Activated CD4-positive, CD25-positive, alpha-beta regulatory T cell treated with anti-CD3 and anti-CD28 coated beads, Interleukin-2, amount 50 U/mL, for 16 hours (primary cell): Measurements from ENCODE around the gene ESAM.
A peak's percentile ranks its signal among the peaks of the same experiment; 100 is the strongest.
"Not testable (repeated sequence)": the region's sequence is repeated elsewhere in the genome, so short reads cannot be mapped to it uniquely, and the experiment has no call there.

ENCODE experiments used
- DNase-seq: peaks from one replicate; pipeline ENCODE4 v3.0.0-alpha.2; 2020; ENCODE audit warnings: low read depth, low spot score

ESAM gene

GRCh38 chr11:124776865-124777645, 15.0 kb upstream of the ESAM start:
- no peak for DNase-seq

DNA sequence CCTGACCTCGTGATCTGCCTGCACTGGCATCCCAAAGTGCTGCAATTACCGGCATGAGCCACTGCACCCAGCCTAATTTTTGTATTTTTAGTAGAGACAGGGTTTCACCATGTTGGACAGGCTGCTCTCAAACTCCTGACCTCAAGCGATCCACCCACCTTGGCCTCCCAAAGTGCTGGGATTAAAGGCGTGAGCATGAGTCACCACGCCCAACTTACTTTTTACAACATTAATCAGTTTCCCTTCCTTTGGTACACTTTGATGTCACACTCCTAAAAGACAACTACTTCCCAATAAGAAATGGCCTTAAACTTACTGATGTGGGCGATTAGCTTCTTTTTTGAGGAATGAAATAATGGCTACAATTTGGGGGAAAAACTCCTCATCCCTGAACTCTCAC, 8.9 kb upstream of the ESAM start:
- DNase-seq: not testable (repeated sequence)

DNA sequence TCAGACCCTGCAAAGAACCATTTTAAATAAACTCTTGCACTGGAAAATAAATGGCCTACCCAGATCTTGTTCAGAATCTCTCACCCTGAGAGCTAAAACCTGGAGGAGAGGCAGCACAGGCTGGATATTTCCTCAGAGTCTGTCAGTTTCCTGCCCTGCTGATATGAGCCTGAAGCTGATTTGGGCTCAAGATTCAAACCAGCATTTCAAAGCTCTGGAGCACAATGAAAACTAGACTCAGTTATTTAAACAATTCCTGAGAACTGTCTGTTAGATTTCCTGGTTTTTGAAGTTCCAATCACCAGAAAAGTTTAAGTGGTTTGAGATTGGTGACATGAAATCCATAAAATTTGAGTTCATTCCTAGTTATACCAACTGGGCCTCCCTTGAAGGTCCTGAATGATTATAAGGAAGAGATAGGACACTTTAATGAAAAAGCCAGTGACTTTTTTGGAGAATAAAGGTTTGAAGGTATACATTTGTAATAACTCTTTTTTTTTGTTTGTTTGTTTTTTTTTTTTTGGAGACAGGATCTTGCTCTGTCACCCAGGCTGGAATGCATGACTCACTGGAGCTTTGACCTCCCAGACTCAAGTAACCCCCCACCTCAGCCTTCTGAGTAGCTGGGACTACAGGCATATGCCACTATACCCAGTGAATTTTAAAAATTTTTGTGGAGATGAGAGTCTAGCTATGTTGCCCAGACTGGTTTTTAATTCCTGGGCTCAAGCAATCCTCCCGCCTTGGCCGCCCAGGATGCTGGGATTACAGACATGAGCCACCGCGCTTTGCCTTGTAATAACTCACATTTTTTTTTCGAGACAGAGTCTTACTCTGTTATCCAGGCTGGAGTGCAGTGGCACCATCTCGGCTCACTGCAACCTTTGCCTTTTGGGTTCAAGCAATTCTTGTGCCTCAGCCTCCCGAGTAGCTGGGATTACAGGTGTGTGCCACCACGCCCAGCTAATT, 8.0 kb upstream of the ESAM start:
- DNase-seq: no peak

DNA sequence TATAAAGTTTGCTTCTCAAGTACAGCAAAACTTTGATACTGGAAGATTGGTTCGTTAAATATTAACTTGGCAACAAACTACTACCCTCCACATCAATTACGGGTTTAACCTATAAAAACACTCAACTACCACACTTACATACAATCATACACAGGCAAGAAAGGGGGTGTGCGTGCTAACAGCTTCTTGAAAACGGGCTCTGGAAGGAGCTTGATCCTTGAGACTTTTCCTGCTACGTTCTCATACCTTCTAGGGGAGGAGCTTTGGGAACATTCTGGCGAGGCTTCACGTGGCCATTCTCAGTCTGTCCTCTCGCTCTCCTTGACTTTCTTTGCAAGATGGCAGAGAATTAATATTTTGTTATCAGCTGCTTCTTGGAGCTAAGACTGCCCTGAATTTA, 6.8 kb upstream of the ESAM start:
- no peak for DNase-seq

DNA sequence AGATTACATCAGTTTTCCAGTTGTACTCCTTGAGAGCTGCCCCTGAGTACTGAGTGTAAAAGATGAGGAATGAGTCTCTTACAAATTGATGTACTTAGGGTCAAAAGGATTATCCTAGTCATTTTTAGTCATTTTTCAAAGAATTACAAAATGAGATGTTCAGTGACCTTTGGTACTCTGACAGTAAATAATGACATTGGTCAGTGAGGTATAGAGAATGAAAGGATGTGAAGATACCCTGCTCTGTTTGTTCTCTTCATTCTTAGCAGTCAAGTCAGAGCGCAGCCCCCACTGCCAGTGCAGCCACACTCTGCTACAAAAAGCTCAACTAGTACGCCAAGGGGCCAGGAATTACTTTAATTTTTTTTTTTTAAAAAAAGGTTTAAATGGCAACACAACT, 4.1 kb upstream of the ESAM start:
- no peak for DNase-seq

DNA sequence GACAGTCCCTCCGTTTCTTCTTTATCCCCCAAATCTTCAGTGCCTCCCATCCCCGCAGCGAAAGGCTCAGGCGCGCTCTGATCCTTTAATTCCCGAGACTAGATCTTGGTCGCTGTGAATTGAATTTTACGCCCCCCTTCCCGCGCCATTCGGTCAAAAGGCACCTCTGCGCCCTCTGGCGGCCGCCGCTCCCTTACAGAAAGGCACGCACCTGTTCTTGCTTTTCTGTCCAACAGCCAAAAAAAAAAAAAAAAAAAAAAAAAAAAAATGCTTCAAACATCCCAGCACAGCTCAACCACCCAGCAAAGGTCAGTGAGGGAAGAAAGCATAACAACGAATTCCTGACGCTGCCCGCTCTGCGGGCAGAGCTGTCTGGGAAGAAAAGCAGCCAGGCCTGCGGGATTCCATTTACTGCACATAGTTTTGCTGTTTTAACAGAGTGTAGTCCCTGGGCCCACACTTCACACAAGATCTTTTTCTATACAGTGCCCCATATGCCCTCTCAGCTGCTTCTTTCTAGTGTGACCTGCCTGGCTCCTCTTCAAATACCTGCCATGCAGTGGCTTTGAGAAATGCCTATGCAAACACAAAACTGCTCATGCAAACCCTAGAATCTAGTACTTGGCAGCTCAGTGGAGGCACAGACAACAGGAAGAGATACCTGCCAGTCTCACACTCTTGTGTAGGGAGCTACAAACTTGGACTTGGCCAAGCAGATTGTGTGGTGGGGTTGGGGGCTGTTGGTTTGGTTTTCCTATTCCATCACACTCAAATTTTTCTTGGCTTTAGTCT, 1.3 kb upstream of the ESAM start:
- DNase-seq: peak; percentile 76

GRCh38 chr11:124762624-124763155, 600 bp upstream of the ESAM start:
- no peak for DNase-seq

DNA sequence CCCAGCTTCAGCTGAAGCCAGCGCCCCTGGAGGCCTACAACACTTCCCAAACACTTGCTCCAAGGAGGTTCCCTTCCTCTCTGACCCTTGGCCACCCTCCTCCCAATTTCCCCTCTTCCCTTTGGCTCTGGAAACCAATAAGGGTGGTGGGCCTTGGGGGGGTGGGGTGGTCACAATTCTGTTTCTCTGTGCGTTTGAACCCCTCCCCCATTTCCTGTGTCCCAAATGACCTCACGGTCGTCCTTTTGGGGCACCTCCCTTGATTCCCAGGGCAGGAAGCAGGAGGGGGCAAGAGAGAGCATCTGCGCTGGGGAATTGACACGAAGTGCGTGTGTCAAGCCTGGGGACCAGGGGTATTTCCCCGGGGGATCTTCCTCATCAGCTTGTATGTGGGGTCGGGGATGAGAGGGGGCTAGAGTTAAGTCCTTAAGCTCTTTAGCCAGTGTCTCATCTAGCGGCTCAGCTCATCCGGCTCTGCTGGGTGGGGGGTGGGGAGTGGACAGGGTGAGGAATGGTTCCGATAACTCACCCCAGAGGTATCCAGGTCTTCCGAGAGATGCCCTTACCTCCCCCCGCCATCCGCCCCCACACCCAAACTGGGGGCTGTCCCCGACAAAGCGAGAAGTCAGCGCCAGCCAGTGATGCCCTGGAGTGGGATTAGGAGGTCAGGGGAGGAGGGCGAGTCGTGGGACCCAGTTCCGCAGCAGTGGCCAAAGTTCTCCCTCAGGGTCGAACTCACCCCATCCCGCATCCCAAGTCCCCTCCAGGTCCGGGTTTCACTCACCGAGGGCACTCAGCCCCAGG, 587 bp downstream of the ESAM start:
- DNase-seq: no peak

- DNase-seq: no peak
Measured at GRCh38 chr11:124760806-124761205, 1.3 kb downstream of the ESAM start.

- no peak for DNase-seq
Measured at GRCh38 chr11:124760205-124760652, 1.9 kb downstream of the ESAM start.

GRCh38 chr11:124759266-124760204, 2.6 kb downstream of the ESAM start:
- DNase-seq: no peak

DNA sequence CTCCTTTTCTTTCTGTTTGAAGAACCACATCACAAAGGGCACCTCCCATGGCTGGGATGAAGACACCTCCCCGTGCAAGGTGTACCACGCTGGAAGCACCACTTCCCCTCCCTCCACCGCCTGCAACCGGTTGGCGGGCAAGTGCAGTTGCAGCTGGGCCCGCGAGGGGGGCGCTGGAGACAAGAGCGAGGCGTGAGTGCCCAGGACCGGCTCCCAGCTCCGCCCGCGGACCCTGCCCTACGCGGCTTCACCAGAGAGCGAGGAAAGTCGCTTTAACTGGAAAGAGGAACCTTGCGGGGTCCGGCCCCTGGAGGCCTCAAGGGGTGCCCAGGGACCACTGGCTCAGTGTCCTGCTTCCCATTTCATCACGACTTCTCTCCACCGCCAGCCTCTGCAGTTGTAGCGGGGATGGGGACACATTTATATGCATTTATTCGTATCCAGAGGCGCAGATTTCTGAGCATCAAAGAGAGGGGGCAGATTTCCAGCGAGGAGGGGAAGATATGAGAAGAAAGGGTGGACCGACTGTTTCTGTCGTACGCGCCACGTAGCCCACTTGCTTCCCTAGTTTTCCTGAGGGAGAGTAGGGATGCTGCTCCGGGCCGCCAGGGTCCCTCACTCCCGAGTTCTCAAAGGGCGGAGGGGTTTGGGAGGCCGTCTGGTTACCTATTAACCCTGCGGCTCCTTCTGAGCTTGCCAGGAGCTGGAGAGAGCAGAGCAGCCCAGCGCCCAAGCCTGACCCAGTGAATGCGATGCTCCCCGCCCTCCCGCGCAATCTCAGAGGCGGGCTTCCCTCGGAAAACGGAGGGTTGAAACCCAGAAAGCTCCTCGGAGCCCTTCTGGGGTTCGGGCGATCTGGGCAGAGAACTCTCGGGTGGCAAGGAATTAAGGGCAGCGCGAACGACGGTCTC, 3.5 kb downstream of the ESAM start:
- DNase-seq: peak; percentile 29

DNA sequence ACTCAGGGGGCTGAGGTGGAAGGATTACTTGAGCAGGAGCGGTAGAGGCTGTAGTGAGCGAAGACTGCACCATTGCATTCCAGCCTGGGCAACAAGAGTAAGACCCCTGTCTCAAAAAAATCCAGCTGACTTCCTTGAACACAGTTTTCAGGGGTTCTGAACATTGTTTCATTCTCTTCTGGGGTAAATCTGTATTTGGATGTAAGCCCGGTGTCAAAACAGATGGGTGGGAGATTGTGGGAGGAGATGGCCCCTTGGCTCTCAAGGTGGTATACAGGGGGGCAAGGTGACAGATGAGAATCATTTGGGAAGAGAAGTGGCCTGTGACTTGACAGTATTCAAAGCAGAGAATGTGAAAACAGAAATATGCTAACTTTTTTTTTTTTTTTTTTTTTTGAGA, 4.8 kb downstream of the ESAM start:
- DNase-seq: no peak

GRCh38 chr11:124756753-124757227, 5.3 kb downstream of the ESAM start:
- DNase-seq: no peak

DNA sequence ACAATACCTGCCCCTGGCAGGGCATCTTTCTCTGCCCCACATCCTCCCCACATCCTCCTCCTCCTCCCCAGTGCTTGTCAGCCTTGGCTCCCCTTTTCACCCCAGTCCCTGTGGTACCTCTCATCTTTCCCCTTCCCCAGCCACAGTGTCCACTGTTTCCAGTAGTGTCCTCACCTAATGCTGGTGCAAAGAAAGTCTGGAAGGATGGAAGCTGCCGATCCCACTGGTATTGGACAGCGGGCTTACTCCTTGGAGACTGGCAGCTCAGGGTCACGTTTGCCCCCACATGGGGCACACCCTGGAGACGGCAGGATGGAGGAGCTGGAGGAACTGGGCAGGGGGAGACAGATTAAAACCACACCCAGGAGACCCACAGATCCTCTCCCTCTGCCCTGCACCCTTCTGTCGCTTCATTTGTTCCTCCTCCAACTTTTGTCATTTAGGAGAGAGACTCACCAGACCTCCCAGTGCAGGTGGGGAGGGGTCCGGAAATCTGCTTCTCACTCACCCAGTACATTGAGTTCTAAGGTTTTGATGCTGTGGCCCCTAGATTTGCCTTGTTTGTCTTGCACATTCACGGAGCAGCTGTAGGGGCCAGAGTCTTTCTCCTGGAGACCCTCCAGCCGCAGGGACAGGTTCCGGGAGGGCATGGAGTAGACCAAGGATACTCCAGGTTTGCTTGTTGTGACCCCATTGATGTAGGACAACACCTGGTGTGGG, 5.9 kb downstream of the ESAM start:
- DNase-seq: no peak

GRCh38 chr11:124754710-124755109, 7.4 kb downstream of the ESAM start:
- no peak for DNase-seq

DNA sequence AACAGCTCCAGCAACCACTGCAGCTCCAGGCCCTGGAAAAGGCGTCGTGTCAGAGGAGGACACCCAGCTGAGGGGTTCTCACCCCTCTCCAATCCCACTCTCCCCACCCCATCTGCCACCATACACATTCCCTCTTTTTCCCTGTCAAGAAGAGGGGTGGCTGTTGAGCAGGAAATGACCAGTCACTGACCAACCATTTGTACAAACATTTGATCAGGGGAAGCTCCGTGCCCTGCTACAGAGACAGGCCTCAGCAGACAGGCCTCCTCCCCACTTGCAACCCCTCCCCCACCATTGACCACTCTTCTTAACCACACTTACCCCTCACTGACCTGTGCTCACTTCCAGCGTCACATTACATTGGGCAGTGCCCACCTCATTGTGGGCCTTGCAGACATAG, 7.8 kb downstream of the ESAM start:
- DNase-seq: no peak

DNA sequence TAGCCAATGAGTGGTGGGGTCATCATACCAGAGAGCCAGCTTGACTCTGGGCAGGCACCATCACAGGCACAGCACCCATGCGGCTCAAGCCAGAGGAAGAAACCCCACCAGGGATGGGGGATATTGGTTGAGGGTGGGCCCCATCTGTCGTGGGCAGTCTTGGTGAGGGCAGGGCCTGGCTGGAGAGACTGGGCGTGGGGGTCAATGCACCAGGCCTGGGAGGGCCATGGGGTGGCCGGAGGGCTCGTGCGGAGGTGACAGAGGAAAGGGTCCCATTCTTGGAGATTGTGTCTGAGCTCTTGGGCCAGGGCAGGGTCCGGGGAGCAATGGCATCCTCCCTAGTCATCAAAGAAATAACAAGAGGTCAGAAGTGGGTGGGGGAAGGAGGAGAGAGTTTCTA, 8.5 kb downstream of the ESAM start:
- DNase-seq: no peak
